DMS53 (cell line): ENCODE measurements around the gene FITM2.

Experiments
- DNase-seq: peaks from one replicate; lab custom pipeline; 2025; lab: John Stamatoyannopoulos, UW

Gene FITM2

GRCh38 chr20:44280387-44280786 lies 30.6 kb downstream of the FITM2 start:
- DNase-seq: no peak

DNA sequence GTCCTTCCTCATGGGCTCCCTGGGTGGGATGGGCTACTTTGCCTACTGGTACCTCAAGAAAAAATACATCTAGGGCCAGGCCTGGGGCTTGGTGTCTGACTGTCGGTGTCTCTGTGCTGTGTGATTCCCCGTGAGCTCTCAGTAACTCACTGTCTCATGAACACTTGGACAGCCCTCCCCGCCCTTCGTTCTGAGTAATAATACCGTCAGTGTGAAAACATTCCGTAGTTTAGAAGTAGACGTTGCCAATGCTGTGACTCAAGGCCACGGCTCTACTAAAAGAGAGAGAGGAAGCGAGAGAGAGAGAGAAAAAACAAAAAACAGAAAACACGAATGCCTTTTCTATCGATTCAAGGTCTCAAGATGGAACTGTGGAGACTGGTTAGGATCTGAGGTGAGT lies 31.8 kb downstream of the FITM2 start:
- DNase-seq: no peak

DNA sequence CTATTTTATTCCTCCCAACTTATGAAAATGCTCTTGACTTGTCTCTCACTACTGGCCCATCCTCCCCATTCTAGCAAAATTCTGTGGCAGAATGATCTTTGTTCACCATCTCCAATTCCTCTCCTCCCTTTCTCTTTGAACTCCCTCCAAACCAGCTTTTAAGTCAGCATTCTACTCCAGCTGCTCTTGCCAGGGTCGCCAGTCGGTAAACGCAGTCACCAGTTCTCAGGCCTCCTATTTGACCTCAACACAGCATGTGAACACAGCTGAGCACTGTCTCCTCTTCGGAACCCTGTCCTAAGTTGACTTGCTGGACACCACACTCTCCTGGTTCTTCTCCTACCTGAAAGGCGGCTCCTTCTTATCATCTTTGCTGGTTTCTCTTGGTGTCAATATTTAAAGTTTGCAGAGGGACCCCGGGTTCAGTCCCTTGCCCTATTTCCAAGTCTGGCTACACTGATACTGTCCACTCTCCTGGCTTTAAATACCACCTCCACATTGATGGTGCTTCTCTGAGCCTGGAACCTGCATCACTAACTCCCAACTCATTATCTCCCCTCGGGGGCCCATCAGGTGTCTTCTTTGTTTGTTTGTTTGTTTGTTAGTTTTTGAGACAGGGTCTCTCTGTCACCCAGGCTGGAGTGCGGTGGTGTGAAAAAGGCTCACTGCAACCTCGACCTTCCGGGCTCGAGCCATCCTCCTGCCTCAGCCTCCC lies 36.5 kb downstream of the FITM2 start:
- no peak for DNase-seq

DNA sequence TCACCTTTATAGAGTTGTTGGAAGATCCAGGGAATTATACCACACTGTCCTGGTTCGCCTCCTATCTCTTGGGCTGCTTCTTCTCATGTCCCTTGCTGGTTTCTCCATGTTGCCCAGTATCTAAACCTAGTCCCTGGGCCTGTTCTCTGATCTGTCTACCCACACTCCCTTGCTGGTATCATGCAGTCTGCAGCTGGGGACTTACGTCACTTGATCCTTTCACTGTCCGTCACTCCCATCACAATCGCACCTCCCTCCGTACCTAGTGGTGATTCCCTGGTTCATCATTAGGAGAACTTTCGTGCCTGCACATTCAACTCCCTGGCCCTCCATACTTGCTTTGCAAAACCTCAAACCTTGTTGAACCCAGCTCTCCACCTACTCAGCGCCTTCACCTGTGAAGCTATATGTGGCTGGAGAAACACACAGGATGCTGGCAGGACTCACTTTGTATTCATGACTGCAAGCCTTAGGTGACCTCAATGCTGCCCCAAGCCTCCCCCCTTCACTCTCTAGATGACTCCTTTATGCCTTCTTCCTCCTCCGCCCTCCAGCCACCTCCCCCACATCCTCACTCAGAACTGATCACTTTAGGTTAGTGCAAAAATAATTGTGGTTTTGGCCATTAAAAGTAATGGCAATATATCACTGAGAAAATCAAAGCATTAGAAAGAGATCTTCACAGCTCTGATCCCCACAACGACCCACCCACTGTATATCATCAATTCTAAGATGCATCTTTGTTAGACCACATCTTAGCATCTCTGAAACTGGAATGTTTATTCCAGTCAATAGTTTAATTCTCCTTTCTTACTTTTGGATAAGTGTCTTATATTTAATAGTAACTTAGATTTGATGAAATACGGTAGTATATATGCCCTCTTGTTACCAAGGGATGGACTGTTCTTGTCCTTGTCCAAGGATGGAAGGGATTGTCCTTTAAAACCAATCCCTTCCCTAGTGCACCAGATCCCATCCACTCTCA lies 37.5 kb downstream of the FITM2 start:
- no peak for DNase-seq

DNA sequence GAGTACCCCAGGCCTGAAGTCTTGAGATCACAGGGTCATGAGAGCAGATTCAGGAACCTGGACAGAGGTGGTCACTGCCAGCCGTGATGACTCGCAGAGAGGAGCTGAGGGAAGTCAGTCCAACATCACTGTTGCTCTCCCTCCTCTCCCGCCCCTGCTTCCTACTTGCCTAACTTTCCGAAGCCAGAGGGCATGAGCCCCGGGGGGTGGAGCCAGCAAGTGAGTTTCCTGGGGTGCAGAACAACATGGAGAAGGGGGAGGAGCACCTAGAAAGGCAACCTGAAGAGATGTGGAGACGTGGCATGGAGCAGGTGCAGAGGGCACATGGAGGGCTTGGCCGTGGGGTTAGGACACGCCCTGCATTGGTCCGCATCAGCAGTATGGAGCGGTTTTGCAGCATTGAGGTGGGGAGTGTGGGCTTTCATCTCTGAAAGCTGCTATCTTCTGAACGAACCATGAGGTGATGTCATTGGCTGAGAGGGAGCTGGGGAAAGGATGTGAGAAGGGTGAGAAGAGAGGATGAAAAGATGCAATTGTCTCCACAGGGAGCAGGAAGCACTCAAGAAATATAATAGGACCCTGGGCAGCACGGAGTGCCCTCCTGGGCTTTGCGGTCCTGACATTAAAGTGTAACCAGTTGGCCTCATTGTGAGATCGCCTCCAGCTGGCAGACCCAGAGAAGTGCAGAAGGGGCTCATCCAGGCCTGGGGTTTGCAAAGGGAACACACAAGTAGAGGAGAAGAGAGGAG lies 38.9 kb downstream of the FITM2 start:
- no peak for DNase-seq

DNA sequence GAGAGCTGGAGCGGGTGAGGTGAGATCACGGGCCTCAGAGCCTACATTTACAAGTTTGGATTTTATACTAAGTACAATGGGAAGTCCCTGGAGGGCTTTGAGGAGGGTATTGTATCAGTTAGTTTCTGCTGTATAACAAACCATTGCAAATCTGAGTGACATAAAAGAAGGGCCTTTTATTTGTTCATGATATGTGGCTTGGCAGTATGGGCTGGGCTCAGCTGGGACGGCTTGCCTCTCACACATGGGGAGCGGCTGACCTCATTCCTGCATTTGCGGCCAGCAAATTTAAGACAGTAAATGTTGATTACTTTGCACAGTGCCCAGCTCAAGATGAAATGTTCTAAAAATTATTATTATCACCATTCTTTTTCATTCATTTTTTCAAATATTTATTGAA lies 42.2 kb downstream of the FITM2 start:
- DNase-seq: no peak

GRCh38 chr20:44264287-44264686 lies 46.7 kb downstream of the FITM2 start:
- DNase-seq: no peak

- no peak for DNase-seq
Observed at GRCh38 chr20:44258226-44258890, 52.6 kb downstream of the FITM2 start.

DNA sequence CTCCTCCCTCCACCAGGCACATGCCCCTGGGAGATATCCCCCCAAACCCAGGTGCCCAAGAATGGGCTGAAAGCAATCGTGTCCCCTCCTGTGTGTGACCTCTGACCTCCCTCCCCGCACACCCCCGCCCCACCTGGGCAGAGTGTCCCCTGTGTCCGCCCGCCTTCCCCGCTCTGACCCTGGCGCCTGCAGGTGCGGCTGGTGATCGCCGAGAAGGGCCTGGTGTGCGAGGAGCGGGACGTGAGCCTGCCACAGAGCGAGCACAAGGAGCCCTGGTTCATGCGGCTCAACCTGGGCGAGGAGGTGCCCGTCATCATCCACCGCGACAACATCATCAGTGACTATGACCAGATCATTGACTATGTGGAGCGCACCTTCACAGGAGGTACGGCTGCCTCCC lies 54.0 kb downstream of the FITM2 start:
- no peak for DNase-seq

DNA sequence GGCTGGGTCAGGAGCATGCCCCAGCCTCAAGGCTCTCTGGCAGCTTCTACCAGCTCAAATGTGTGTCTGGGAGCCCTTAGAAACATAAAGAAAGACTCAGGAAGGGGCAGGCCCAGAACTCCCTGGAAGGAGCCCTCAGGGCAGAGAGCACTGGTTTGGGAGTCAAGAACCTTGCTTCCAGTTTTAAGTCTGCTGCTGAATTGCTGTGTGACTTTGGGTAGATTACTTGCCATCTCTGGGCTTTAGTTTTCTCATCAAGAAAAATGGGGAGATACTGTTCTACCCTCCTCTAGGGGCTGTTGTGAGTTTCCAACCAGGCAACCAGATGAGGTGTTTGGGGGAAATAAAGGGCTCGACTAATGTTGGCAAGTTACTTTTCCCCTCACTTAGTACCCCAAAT lies 55.1 kb downstream of the FITM2 start:
- DNase-seq: no peak

DNA sequence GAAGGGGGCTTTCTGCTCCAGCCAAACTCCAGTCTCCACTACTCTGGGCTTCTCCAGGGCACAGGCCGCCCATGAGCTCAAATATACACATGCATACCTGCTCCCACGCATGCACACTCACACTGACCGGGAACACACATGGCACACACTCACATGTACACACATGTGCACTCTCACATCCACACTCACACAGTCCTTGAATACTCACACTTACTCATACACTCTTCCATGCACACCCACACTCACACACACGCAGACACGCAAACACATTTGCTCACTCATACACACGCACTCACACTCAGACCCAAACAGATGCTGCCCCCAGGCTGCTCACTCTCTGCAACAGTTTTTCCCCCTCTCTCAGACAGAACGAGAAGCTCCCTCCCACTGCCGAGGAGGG lies 56.9 kb downstream of the FITM2 start:
- no peak for DNase-seq

- peak; percentile 21 for DNase-seq
Observed at GRCh38 chr20:44253528-44253927, 57.5 kb downstream of the FITM2 start.
